A549 (cell line): ENCODE measurements around the gene CHEK2.

Experiments used
- BHLHE40 ChIP-seq: IDR thresholded peaks from 2 replicates; pipeline ENCODE4 v1.6.1; 2012; ENCODE audit warnings: low read depth, low read length, inconsistent platforms
- CEBPB ChIP-seq, 2 experiments: fragments of >200 bp in 1 of 2; sonication (Bioruptor Twin) in 1 of 2; formaldehyde crosslinking in 1 of 2; IDR thresholded peaks; 2 replicates each; pipeline ENCODE4 v1.6.1; 2012 to 2016
- CHD2 ChIP-seq: fragments of 150-350 bp; IDR thresholded peaks from 2 replicates; pipeline ENCODE4 v1.6.1; 2014; ENCODE audit warnings: low read length; ENCODE audit not compliant: partially characterized antibody
- EHMT2 ChIP-seq: fragments of 200-600 bp; sonication (generic); IDR thresholded peaks from 2 replicates; pipeline ENCODE4 v1.6.1; 2016; ENCODE audit warnings: antibody characterized with exemption, low read depth, mild to moderate bottlenecking, moderate library complexity
- EP300 ChIP-seq, 2 experiments: fragments of >200 bp; sonication (Bioruptor Twin); formaldehyde crosslinking; IDR thresholded peaks; 2 replicates in 1 of 2; 3 replicates in 1 of 2; pipeline ENCODE4 v1.6.1; 2016 to 2017
- MAZ ChIP-seq: fragments of 150-350 bp; IDR thresholded peaks from 2 replicates; pipeline ENCODE4 v1.6.1; 2014; ENCODE audit warnings: antibody characterized with exemption, low read depth, low read length, borderline replicate concordance
- POLR2A ChIP-seq: IDR thresholded peaks from 2 replicates; pipeline ENCODE4 v1.6.1; 2012; ENCODE audit warnings: mild to moderate bottlenecking, low read length
- POLR2AphosphoS2 ChIP-seq: conservative IDR thresholded peaks from 2 replicates; pipeline ENCODE4 v1.6.1; 2012; ENCODE audit warnings: low read length, improper control_type of control experiment, inconsistent platforms
- RCOR1 ChIP-seq: fragments of 150-350 bp; IDR thresholded peaks from 2 replicates; pipeline ENCODE4 v1.6.1; 2014; ENCODE audit warnings: antibody characterized with exemption, low read length, low read depth
- TF ChIP-seq, protein P1 (sequence below): fragments of >200 bp; sonication (Bioruptor Twin); formaldehyde crosslinking; IDR thresholded peaks from 3 replicates; pipeline ENCODE4 v1.5.1; 2016
- TF ChIP-seq, protein P2 (sequence below): fragments of 250-450 bp; sonication (Bioruptor Pico); IDR thresholded peaks from 2 replicates; pipeline ENCODE4 v1.5.0; 2020; ENCODE audit warnings: low read depth, mild to moderate bottlenecking, moderate library complexity
- TF ChIP-seq, protein P3 (sequence below): fragments of 250-450 bp; sonication (Bioruptor Pico); IDR thresholded peaks from 2 replicates; pipeline ENCODE4 v1.5.0; 2021; ENCODE audit warnings: mild to moderate bottlenecking, moderate library complexity, borderline replicate concordance
- TF ChIP-seq, protein P4 (sequence below): fragments of 450-650 bp; IDR thresholded peaks from 2 replicates; pipeline ENCODE4 v1.6.1; 2014; ENCODE audit warnings: antibody characterized with exemption
- TF ChIP-seq, protein P5 (sequence below): fragments of 200-600 bp; sonication (generic); IDR thresholded peaks from 2 replicates; pipeline ENCODE4 v1.6.1; 2016; ENCODE audit warnings: antibody characterized with exemption, mild to moderate bottlenecking, moderate library complexity

DNA sequence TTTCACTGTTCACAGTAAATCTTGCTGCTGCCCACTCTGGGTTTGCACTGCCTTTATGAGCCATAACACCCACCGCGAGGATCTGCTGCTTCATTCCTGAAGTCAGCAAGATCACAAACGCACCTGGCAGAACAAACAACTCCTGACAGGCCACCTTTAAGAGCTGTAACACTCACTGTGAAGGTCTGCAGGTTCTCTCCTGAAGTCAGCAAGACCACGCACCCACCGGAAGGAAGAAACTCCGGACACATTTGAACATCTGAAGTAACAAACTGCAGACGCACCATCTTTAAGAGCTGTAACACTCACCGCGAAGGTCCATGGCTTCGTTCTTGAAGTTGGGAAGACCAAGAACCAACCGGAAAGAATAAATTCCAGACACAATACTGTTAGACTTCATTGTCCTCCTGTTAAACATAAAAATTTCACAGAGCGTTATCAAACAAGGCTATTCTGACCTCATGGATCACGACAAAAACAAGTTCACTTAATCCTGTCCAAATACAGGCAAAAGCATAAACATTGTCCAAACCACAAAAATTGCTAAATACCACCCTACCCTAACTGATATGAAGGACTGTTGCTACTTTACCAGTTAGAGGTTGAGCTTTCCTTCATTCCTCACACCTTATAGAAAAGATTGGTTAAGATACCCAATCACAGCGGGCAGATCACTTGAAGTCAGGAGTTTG lies 27.9 kb upstream of the CHEK2 start:
- TF ChIP-seq, protein P1, sequence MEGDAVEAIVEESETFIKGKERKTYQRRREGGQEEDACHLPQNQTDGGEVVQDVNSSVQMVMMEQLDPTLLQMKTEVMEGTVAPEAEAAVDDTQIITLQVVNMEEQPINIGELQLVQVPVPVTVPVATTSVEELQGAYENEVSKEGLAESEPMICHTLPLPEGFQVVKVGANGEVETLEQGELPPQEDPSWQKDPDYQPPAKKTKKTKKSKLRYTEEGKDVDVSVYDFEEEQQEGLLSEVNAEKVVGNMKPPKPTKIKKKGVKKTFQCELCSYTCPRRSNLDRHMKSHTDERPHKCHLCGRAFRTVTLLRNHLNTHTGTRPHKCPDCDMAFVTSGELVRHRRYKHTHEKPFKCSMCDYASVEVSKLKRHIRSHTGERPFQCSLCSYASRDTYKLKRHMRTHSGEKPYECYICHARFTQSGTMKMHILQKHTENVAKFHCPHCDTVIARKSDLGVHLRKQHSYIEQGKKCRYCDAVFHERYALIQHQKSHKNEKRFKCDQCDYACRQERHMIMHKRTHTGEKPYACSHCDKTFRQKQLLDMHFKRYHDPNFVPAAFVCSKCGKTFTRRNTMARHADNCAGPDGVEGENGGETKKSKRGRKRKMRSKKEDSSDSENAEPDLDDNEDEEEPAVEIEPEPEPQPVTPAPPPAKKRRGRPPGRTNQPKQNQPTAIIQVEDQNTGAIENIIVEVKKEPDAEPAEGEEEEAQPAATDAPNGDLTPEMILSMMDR = no peak
- TF ChIP-seq MAZ (no peak), CEBPB (IDR thresholded peaks at IDR 0.05) (no peak), CHD2 (no peak), POLR2AphosphoS2 (no peak), BHLHE40 (no peak), POLR2A (no peak), RCOR1 (no peak), EHMT2 (no peak), EP300 (IDR thresholded peaks at IDR 0.05) (no peak)
- TF ChIP-seq, protein P2, sequence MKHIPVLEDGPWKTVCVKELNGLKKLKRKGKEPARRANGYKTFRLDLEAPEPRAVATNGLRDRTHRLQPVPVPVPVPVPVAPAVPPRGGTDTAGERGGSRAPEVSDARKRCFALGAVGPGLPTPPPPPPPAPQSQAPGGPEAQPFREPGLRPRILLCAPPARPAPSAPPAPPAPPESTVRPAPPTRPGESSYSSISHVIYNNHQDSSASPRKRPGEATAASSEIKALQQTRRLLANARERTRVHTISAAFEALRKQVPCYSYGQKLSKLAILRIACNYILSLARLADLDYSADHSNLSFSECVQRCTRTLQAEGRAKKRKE (CRISPR knock-in tag) = no peak
- TF ChIP-seq, protein P3, sequence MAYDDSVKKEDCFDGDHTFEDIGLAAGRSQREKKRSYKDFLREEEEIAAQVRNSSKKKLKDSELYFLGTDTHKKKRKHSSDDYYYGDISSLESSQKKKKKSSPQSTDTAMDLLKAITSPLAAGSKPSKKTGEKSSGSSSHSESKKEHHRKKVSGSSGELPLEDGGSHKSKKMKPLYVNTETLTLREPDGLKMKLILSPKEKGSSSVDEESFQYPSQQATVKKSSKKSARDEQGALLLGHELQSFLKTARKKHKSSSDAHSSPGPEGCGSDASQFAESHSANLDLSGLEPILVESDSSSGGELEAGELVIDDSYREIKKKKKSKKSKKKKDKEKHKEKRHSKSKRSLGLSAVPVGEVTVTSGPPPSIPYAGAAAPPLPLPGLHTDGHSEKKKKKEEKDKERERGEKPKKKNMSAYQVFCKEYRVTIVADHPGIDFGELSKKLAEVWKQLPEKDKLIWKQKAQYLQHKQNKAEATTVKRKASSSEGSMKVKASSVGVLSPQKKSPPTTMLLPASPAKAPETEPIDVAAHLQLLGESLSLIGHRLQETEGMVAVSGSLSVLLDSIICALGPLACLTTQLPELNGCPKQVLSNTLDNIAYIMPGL = no peak
- TF ChIP-seq, protein P4, sequence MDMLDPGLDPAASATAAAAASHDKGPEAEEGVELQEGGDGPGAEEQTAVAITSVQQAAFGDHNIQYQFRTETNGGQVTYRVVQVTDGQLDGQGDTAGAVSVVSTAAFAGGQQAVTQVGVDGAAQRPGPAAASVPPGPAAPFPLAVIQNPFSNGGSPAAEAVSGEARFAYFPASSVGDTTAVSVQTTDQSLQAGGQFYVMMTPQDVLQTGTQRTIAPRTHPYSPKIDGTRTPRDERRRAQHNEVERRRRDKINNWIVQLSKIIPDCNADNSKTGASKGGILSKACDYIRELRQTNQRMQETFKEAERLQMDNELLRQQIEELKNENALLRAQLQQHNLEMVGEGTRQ = no peak
- TF ChIP-seq, protein P5, sequence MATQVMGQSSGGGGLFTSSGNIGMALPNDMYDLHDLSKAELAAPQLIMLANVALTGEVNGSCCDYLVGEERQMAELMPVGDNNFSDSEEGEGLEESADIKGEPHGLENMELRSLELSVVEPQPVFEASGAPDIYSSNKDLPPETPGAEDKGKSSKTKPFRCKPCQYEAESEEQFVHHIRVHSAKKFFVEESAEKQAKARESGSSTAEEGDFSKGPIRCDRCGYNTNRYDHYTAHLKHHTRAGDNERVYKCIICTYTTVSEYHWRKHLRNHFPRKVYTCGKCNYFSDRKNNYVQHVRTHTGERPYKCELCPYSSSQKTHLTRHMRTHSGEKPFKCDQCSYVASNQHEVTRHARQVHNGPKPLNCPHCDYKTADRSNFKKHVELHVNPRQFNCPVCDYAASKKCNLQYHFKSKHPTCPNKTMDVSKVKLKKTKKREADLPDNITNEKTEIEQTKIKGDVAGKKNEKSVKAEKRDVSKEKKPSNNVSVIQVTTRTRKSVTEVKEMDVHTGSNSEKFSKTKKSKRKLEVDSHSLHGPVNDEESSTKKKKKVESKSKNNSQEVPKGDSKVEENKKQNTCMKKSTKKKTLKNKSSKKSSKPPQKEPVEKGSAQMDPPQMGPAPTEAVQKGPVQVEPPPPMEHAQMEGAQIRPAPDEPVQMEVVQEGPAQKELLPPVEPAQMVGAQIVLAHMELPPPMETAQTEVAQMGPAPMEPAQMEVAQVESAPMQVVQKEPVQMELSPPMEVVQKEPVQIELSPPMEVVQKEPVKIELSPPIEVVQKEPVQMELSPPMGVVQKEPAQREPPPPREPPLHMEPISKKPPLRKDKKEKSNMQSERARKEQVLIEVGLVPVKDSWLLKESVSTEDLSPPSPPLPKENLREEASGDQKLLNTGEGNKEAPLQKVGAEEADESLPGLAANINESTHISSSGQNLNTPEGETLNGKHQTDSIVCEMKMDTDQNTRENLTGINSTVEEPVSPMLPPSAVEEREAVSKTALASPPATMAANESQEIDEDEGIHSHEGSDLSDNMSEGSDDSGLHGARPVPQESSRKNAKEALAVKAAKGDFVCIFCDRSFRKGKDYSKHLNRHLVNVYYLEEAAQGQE = no peak
